Body of pancreas (tissue), 4 donors: ENCODE data around the gene TMEM154.

Source experiments
- CTCF ChIP-seq, 7 experiments: fragments of 450-650 bp in 4 of 7; fragments of 200-600 bp in 3 of 7; sonication (generic) in 3 of 7; IDR thresholded peaks; one replicate each; pipeline ENCODE4 v1.5.1; 2016 to 2019; ENCODE audit warnings: antibody characterized with exemption in 7 of 7
- POLR2A ChIP-seq, 3 donors: fragments of 450-650 bp; IDR thresholded peaks; one replicate each; pipeline ENCODE4 v1.6.1; 2016; ENCODE audit warnings: antibody characterized with exemption in 3 of 3, mild to moderate bottlenecking in 2 of 3

GRCh38 chr4:152588869-152589268, 90.9 kb downstream of the TMEM154 start:
- TF ChIP-seq POLR2A (IDR thresholded peaks at IDR 0.05) = no peak
- TF ChIP-seq CTCF (IDR thresholded peaks at IDR 0.05) = no peak
